GM15510 (cell line): ENCODE data around the gene TPRG1.

Experiments used
- POLR2A ChIP-seq: IDR thresholded peaks from 3 replicates; pipeline ENCODE4 v1.6.1; 2011; ENCODE audit warnings: borderline replicate concordance; ENCODE audit not compliant: insufficient read length; ENCODE audit errors: extremely low read depth

TPRG1 gene

DNA sequence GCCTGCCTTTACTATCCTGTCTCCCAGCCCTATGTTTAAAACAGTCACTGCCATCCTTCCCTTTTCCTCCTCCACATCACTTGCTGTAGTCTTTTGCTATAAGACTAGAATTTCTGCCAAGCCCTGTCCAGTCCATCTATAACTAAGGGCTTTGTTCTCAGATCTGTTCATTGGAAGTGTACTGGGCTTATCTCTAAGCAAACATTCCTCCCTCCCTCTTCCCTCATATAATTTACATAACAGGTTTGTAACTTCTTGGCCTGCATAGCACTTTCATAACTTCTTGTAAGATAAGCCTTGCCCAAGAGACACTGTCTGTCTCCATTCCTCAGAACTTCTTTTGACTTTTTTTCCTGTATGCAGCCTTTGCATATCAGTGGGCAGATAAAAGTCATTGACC is 16.7 kb downstream of the TPRG1 start:
- TF ChIP-seq POLR2A, result no peak

- no peak for TF ChIP-seq POLR2A
Observed at GRCh38 chr3:189192725-189193124, 21.0 kb downstream of the TPRG1 start.

DNA sequence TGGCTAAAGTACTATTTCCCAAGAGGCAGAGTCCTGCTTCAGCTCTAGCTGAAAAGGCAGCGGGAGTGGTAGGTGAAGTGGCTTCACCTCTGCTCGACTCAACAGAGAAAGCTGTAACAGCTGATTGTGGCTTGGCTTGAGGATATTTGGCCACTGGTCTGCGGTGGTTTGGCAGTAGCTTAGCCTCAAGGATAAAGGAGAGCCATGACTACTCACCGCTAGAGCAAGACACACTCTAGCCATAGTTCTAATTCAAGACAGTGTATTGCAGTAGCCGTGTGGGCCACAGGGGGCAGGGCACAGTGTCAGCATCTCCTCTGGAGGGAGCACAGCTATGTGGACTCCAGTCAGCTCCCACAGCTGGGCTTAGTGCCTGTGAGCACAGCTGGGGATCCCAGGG is 23.5 kb downstream of the TPRG1 start:
- TF ChIP-seq POLR2A, result no peak

DNA sequence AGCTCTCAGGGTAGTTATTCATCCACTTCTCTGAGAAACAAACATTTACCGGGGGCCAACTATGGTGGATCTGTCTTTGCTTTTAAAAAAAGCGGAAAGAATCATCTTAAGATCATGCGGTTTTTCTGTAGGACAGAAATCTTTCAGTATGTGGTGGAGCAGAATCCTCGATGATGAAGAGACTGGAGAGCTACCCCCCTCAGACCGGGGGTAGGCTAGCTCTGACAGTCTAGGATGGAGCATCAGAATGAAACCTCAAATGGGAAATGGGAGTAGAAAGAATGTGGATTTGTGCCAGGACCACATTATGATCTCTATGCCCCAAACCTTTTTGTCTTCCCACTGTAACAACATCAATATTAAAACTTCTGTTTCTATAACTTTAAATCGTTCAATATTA is 30.3 kb downstream of the TPRG1 start:
- no peak for TF ChIP-seq POLR2A

DNA sequence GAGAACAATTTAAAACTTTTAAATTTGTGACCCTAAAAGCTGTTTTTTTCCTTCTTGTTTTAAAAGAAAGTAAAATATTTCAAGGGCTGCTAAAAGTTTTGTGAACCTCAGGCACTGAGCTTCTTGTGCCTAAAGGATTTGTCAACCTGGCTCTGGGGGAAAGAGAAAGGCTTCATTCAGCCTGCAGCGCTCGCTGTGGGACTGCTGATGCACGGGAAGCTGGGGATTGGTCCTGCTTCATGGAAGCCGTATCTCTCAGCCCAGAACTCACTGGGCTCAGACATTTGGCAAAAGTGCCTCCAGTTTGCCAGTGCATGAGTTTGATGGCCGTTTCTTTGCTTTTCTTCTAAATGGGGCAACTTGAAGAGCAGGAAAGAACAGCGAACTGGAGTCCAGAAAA is 30.8 kb downstream of the TPRG1 start:
- TF ChIP-seq POLR2A, result no peak

- no peak for TF ChIP-seq POLR2A
Observed at GRCh38 chr3:189204167-189204866, 32.5 kb downstream of the TPRG1 start.

DNA sequence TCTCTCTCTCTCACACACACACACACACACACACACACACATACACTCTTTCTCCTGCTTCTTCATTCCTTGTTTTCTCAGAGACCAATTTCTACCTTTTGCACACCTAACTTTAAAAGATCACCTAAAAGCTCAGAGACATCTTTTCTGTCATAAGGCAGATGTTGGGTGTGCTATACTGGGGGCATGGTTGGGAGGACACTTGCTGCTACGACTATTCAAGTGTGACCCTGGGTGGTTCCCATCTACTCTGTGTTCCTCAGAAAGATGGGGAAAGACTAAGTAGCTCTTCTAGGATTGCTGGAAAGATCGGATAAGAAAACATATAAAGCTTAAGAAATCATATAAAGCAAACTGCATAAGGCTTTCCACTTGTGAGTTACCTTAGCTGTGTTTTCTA is 33.2 kb downstream of the TPRG1 start:
- TF ChIP-seq POLR2A, result no peak

- no peak for TF ChIP-seq POLR2A
Observed at GRCh38 chr3:189210251-189210770, 38.5 kb downstream of the TPRG1 start.

DNA sequence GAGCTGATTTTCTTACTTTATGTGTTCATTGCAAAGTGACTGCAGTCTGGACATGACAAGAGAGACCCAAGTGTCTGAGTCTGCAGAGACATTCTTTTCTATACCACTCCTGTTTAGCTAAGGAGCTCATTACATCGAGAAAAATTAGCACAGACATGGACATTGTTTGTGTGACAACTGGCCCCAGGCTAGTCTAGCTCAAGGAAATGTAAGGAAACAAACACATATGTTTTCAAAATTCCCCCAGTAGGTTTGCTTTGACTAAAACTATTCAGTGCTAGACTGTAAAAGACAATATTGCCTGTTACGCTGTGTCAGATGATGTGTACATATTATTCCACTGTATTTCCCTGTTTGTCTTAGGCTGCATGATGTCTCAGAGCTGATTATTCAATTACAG is 40.9 kb downstream of the TPRG1 start:
- no peak for TF ChIP-seq POLR2A

- TF ChIP-seq POLR2A, result no peak
Observed at GRCh38 chr3:189214651-189215050, 42.9 kb downstream of the TPRG1 start.

GRCh38 chr3:189222927-189223636 is 51.3 kb downstream of the TPRG1 start:
- no peak for TF ChIP-seq POLR2A

DNA sequence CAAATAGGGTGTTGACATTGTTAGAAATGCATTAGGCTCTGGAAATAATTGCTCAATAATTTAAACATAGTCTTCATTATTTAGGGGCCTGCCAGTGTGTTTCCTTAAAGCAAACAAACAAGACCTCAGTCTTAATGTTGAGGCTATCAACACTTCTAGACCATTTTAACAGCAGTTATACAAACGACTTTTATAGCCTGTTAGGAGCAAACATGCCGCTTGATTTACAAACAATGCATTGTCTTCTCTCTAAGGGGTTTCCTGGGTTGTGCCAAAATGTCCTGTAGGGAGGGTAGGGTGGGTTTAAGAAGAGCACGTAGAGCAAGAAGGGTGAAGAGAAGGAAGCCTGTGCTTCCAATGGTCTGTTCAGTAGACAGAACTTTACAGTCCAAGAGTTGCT is 53.7 kb downstream of the TPRG1 start:
- TF ChIP-seq POLR2A, result no peak

DNA sequence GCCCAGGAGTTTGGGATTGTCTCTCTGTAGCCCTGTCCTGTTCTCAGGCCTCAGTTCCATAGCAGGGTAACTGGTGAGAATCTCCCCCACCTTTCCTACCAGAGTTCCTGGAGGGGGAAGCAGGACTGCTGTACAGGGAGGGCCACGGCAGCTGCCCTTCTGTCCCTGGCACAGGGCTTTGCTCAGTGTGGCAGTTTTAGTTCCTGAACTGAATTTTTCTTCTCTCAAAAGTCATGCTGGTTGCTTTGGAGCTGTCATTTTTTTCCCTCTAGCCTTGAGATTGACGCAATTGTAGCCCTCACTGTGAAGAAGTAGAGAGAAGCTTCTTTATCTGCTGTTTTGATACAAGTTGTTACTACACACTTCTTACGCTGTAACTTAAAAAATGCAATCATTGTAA is 55.5 kb downstream of the TPRG1 start:
- no peak for TF ChIP-seq POLR2A

DNA sequence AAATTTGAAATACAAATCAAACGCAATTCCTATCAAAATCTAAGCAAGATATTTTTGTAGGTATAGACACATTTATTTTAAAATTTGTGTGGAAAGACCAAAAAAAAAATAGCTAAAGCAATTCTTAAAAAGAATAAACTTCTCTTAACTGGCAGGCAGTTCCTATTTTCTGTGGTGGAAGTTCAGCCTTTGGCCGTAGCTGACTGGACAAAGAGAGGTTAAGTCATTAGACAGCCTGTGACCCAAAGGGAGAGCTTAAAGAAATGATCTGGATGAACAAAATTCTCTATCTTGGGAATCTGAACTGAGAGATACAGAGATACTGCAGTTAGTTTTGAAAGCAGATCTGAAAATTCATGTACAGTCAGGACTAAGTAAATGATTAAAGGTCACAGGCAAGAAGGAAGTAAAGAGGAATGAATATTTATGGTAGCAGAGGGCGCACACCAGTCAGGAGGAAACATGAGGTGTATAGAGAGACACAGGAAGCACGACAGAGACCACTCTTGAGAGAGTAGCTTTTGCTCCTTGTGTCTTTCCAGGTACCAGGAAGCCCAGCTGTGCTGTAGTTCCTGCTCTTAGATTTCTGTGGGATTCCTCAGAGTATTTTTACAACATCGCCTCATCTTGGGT is 57.5 kb downstream of the TPRG1 start:
- TF ChIP-seq POLR2A, result no peak

- no peak for TF ChIP-seq POLR2A
Observed at GRCh38 chr3:189232790-189233189, 61.0 kb downstream of the TPRG1 start.
